GM18909 (cell line): ENCODE data around the gene AKR7A2.
"Not testable (repeated sequence)": the region's sequence is repeated elsewhere in the genome, so short reads cannot be mapped to it uniquely, and the experiment has no call there.

Experiments
- ATAC-seq: cut with Tn5 transposase; IDR thresholded peaks from one replicate; pipeline ENCODE4 v1.9.1; 2021; ENCODE audit warnings: mild to moderate bottlenecking; ENCODE audit not compliant: unreplicated experiment, poor library complexity

The AKR7A2 gene

GRCh38 chr1:19269427-19270342 is 42.3 kb downstream of the AKR7A2 start:
- ATAC-seq = not testable (repeated sequence)

- ATAC-seq = no peak
These were observed 43.5 kb downstream of the AKR7A2 start for GRCh38 chr1:19268445-19268844.

- no peak for ATAC-seq
These were observed 49.2 kb downstream of the AKR7A2 start for GRCh38 chr1:19262744-19263143.

- ATAC-seq = no peak
These were observed 49.9 kb downstream of the AKR7A2 start for GRCh38 chr1:19262047-19262446.

- no peak for ATAC-seq
These were observed 51.5 kb downstream of the AKR7A2 start for GRCh38 chr1:19260211-19261138.

- no peak for ATAC-seq
These were observed 53.6 kb downstream of the AKR7A2 start for GRCh38 chr1:19258353-19258752.

- no peak for ATAC-seq
These were observed 54.6 kb downstream of the AKR7A2 start for GRCh38 chr1:19257178-19257914.

GRCh38 chr1:19256301-19256700 is 55.6 kb downstream of the AKR7A2 start:
- not testable (repeated sequence) for ATAC-seq

GRCh38 chr1:19255288-19255687 is 56.7 kb downstream of the AKR7A2 start:
- ATAC-seq = no peak

GRCh38 chr1:19254416-19254815 is 57.5 kb downstream of the AKR7A2 start:
- no peak for ATAC-seq
